ENCODE data around the gene FES.
"Not testable (repeated sequence)": the region's sequence is repeated elsewhere in the genome, so short reads cannot be mapped to it uniquely, and the experiment has no call there.

Gene FES

GRCh38 chr15:90883976-90884718 is at the start of gene FES:
Gene FES, plus strand, starts transcription at chr15:90884504. Its CDS starts 542 bp downstream, at chr15:90885046.
- DNase-seq (ENCODE audit: low read depth in 2 of 2): no peak

DNA sequence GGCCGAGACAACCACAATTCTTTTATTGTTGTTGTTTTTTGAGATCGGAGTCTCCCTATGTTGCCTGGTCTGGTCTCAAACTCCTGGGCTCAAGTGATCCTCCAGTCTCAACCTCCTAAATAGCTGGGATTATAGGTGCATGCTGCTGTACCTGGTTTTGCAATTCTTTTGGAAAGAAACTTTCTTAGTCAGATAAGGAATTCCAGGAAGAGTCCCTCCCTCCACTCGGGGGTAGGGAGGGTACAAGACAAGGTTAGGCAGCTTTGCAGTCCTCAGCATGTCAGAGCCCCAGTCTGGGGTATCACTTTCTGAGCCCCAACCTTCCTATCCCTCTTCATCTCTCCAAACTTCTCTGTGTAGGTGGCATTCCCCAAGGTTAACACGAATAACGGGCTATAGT is 49.7 kb upstream of the FES start:
- no peak for DNase-seq (ENCODE audit: low read depth in 2 of 2)

GRCh38 chr15:90836296-90836871 is 47.9 kb upstream of the FES start:
- DNase-seq (ENCODE audit: low read depth in 2 of 2): no peak

DNA sequence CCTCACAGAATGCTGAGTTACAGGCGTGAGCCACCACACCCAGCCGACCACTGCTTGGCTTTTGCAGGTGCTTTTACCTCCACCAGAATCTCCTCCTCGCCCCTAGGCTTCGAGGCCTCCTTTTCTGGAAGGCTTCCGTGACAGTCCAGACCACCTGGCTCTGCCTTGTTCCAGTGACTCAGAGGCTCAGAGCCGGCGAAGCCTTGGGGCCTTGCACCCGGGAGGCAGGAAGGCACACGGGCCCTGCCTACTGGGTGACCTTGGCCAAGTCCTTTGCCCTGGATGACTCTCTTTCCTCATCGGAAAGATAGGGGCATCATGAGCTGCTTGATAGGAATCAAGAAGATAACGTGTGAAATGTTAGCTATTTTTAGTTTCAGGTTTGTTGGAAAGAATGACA is 47.2 kb upstream of the FES start:
- DNase-seq (ENCODE audit: low read depth in 2 of 2): peak in 1 of 2 donors; percentile 74

- DNase-seq (ENCODE audit: low read depth in 2 of 2): peak; percentile 85 to 94
Measured at GRCh38 chr15:90838139-90838538, 46.2 kb upstream of the FES start.

- DNase-seq (ENCODE audit: low read depth in 2 of 2): no peak
Measured at GRCh38 chr15:90838544-90838943, 45.8 kb upstream of the FES start.

DNA sequence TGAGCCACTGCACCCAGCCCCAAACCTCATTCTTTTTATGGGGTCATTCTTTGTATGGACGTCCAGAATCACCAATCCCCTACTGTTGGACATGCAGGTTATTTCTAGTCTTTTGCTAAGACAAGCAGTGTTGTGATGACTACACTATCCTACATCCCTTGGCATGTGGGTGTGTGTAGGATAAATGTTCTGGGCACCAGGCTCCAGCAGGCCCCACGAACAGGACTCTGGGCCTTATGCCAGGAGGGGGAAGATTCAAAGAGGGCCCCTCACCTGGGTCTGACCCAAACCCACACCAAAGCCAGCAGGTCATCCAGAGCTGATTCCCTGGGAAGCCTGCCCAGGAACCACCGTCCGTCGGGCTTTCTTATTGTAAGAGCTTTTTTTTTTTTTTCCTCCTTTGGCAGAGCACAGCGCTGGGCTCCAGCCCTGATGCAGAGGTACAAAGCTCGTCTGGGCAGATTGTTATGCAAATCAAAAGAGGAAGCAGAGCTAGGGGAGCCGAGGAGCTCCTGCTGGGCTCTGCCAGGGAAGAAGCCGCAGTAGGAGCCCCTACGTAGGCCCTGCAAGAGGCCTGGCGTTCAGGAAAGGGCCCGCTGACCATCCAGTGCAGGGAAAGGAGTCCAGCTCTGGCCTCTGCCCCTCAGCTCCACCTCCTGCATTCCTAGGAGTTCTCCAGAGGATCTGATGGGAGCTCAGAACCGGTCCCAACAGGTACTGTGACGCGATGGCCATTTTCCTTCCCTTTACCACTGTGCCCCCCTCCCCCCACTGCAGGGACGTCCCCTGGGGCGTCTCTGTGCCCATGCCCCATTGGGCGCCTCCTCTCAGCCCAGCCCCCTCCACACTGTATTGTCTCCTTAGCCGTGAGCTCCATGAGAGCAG is 44.9 kb upstream of the FES start:
- no peak for DNase-seq (ENCODE audit: low read depth in 2 of 2)

DNA sequence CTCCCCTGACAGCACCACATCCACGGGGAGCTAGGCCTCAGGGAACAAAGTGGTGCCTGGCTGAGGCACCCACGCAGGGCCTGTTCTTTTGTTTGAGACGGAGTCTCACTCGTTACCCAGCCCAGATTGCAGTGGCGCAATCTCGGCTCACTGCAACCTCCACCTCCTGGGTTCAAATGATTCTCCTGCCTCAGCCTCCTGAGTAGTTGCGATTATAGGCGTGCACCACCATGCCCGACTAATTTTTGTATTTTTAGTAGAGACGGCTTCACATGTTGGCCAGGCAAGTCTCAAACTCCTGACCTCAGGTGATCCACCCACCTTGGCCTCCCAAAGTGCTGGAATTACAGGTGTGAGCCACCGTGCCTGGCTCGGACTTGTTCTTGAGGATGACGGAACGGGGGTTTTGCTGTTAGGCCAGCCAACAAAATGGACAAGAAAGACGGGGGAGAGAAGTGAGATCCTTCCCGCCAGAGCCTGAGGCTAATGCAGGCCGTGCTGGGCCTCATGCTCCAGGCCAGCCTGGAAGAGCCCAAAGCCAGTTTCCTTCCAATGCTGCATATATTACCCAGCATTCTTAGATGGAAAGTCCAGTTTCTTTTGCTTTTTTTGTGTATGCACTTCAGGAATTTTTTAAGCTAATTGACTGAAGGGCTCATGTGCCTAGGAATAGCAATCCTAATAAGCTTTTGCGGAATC is 44.0 kb upstream of the FES start:
- no peak for DNase-seq (ENCODE audit: low read depth in 2 of 2)

DNA sequence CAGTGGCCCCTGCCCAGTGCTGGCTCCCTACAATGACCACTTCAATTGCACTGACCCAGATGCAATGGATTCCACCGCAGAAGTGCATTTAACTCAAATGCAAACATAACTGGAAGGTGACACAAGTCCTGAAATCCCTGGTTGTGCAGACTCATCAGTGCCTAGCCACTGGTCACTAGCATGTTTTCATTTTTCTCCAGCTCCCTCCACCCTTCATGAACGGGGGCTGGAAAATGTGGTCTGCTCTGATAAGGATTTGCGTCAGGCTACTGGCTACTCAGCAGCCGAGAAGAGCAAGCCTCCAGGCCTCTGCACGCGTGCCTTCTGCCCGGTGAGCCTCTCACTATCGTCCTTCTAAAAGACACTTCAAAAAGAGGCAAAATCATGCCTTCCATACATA is 43.4 kb upstream of the FES start:
- DNase-seq (ENCODE audit: low read depth in 2 of 2): no peak

GRCh38 chr15:90844696-90845095 is 39.6 kb upstream of the FES start:
- no peak for DNase-seq (ENCODE audit: low read depth in 2 of 2)

GRCh38 chr15:90845201-90845949 is 38.9 kb upstream of the FES start:
- DNase-seq (ENCODE audit: low read depth in 2 of 2): peak in 1 of 2 donors; percentile 79

GRCh38 chr15:90849424-90849823 is 34.9 kb upstream of the FES start:
- not testable (repeated sequence) for DNase-seq (ENCODE audit: low read depth in 2 of 2)

GRCh38 chr15:90851114-90851513 is 33.2 kb upstream of the FES start:
- peak in 1 of 2 donors; percentile 66 for DNase-seq (ENCODE audit: low read depth in 2 of 2)

GRCh38 chr15:90851940-90852339 is 32.4 kb upstream of the FES start:
- no peak for DNase-seq (ENCODE audit: low read depth in 2 of 2)

DNA sequence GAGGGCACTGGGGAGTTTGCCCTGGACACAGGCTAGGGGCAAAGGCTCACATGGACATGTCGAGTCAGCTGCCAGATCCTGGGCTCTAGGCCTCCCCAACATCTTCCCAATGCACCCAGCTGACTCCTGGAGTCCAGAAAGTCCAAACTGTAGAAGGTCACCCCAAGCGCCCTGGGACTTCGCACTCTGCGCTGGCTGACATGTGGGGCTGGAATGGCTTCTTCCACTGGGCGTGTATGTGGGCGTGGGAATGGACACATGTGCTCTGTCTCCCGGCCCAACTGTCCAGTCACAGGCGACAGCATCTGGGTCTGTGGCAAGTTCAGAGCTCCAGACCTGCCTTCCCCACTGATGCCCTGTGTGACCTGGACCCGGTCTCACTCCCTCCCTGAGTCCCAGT is 29.2 kb upstream of the FES start:
- DNase-seq (ENCODE audit: low read depth in 2 of 2): no peak

DNA sequence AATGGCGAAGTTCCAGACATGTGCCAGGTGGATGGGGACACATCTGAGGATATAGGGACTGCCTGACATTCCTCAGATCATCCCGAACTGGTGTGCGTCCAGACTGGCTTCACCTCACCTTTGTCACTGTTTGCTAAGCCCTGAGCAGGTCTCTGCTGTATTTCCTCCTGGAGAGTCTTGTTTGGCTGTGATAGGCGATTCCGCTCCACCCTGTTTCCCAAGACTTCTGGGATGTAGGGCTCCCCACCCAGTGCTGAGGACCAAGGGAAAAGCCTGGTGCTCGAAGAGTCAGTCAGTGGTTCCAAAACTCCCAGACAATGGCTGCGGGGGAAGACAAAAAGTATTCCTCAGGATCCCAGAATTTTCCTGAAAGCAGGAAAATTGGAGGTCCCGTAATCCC is 27.0 kb upstream of the FES start:
- DNase-seq (ENCODE audit: low read depth in 2 of 2): no peak

GRCh38 chr15:90857883-90858443 is 26.3 kb upstream of the FES start:
- no peak for DNase-seq (ENCODE audit: low read depth in 2 of 2)

GRCh38 chr15:90859234-90860131 is 24.8 kb upstream of the FES start:
- DNase-seq (ENCODE audit: low read depth in 2 of 2): no peak

- no peak for DNase-seq (ENCODE audit: low read depth in 2 of 2)
Measured at GRCh38 chr15:90860450-90860849, 23.9 kb upstream of the FES start.

Data from stimulated activated CD8-positive, alpha-beta memory T cell treated with anti-CD3 and anti-CD28 coated beads, Interleukin-15, amount 100 ng/mL, for 48 hours (primary cell).